VCaP (cell line): ENCODE measurements around the gene RBX1.

Experiments used
- H3K27ac ChIP-seq: fragments of 450-650 bp; 2 replicates; pipeline ENCODE4 v1.5.1; 2017
- CTCF ChIP-seq: fragments of 450-650 bp; conservative IDR thresholded peaks from 2 replicates; pipeline ENCODE4 v1.5.1; 2017; ENCODE audit warnings: mild to moderate bottlenecking, moderate library complexity

The RBX1 gene

GRCh38 chr22:40957601-40958000, 6.4 kb downstream of the RBX1 start:
- peak overlapping the region; percentile 63 for H3K27ac ChIP-seq
- no peak for TF ChIP-seq CTCF

GRCh38 chr22:40958299-40958698, 7.1 kb downstream of the RBX1 start:
- TF ChIP-seq CTCF = no peak
- peak overlapping the region; percentile 63 for H3K27ac ChIP-seq

- no peak for TF ChIP-seq CTCF
- 0 out of 2 replicates have a peak overlapping the region, but pooled peaks have one; percentile 63 for H3K27ac ChIP-seq
Observed at GRCh38 chr22:40960145-40960544, 9.0 kb downstream of the RBX1 start.

GRCh38 chr22:40965936-40966725, 15.0 kb downstream of the RBX1 start:
- no peak for TF ChIP-seq CTCF
- H3K27ac ChIP-seq = no peak overlapping the region

GRCh38 chr22:40966726-40967085, 15.5 kb downstream of the RBX1 start:
- no peak overlapping the region for H3K27ac ChIP-seq
- TF ChIP-seq CTCF = no peak

- no peak overlapping the region for H3K27ac ChIP-seq
- TF ChIP-seq CTCF = no peak
Observed at GRCh38 chr22:40967111-40967760, 16.1 kb downstream of the RBX1 start.

- H3K27ac ChIP-seq = no peak overlapping the region
- TF ChIP-seq CTCF = no peak
Observed at GRCh38 chr22:40972587-40972986, 21.4 kb downstream of the RBX1 start.
